Activated T-cell treated with anti-CD3 and anti-CD28 coated beads for 1 hour (primary cell): ENCODE measurements around the gene PRUNE2.
"Not testable (repeated sequence)": the region's sequence is repeated elsewhere in the genome, so short reads cannot be mapped to it uniquely, and the experiment has no call there.

ENCODE experiments used
- DNase-seq: peaks from one replicate; pipeline ENCODE4 v3.0.0-alpha.2; 2020; ENCODE audit warnings: low read depth

Gene PRUNE2

GRCh38 chr9:76598981-76599380, 306.9 kb downstream of the PRUNE2 start:
- DNase-seq = no peak

- DNase-seq = no peak
Observed at GRCh38 chr9:76595645-76596044, 310.3 kb downstream of the PRUNE2 start.

- no peak for DNase-seq
Observed at GRCh38 chr9:76594764-76595424, 311.0 kb downstream of the PRUNE2 start.

- DNase-seq = not testable (repeated sequence)
Observed at GRCh38 chr9:76593961-76594735, 311.8 kb downstream of the PRUNE2 start.

- DNase-seq = no peak
Observed at GRCh38 chr9:76592974-76593347, 313.0 kb downstream of the PRUNE2 start.

GRCh38 chr9:76592091-76592973, 313.6 kb downstream of the PRUNE2 start:
- no peak for DNase-seq

GRCh38 chr9:76591256-76591950, 314.5 kb downstream of the PRUNE2 start:
- no peak for DNase-seq

- DNase-seq = no peak
Observed at GRCh38 chr9:76588316-76588715, 317.6 kb downstream of the PRUNE2 start.

- DNase-seq = no peak
Observed at GRCh38 chr9:76586390-76587314, 319.3 kb downstream of the PRUNE2 start.

- DNase-seq = no peak
Observed at GRCh38 chr9:76585487-76586389, 320.2 kb downstream of the PRUNE2 start.

- DNase-seq = no peak
Observed at GRCh38 chr9:76583256-76583655, 322.7 kb downstream of the PRUNE2 start.

GRCh38 chr9:76581731-76582130, 324.2 kb downstream of the PRUNE2 start:
- no peak for DNase-seq

GRCh38 chr9:76580820-76581219, 325.1 kb downstream of the PRUNE2 start:
- no peak for DNase-seq

GRCh38 chr9:76580188-76580587, 325.7 kb downstream of the PRUNE2 start:
- DNase-seq = no peak

- peak; percentile 23 for DNase-seq
Observed at GRCh38 chr9:76576344-76576743, 329.6 kb downstream of the PRUNE2 start.

- DNase-seq = no peak
Observed at GRCh38 chr9:76575761-76576160, 330.2 kb downstream of the PRUNE2 start.

- DNase-seq = no peak
Observed at GRCh38 chr9:76573905-76574760, 331.8 kb downstream of the PRUNE2 start.

- DNase-seq = no peak
Observed at GRCh38 chr9:76573408-76573807, 332.5 kb downstream of the PRUNE2 start.

- DNase-seq = no peak
Observed at GRCh38 chr9:76572151-76572550, 333.8 kb downstream of the PRUNE2 start.
